Right ventricle myocardium inferior (tissue), 1 donor: ENCODE results near the gene ADAMTS6. TPM values are rescaled to one million over a fixed set of nuclear protein-coding genes. Genes with fewer than 3 reads are reported as not detected.

ENCODE experiments used
- ATAC-seq: fragments of 200-7000 bp; cut with Tn5 transposase; one replicate; pipeline ENCODE4 v1.9.1; 2020; ENCODE audit warnings: mild to moderate bottlenecking, moderate library complexity
- DNase-seq: peaks from one replicate; pipeline ENCODE4 v3.0.0; 2021; ENCODE audit errors: missing footprints
- intact Hi-C: fragments of 100-400 bp; cut with DNase I; formaldehyde crosslinking; loops from one replicate; pipeline ENCODE4 v1.11.0; 2022
- total RNA-seq: library from RNA; stranded (reverse); fragmentation: NEBNext Ultra II Directional; extraction: Animal tissue kit (Norgen Biotek cat#: 25700); gene quantifications from one replicate; pipeline ENCODE4 v1.2.1, GENCODE V29; 2021
- donor health status: DM: no; HTN: yes; CAD: no; lungs with severe emphysema.

ADAMTS6 gene
- total RNA-seq, 1 donor from 2014 or later = 0.73 TPM

DNA sequence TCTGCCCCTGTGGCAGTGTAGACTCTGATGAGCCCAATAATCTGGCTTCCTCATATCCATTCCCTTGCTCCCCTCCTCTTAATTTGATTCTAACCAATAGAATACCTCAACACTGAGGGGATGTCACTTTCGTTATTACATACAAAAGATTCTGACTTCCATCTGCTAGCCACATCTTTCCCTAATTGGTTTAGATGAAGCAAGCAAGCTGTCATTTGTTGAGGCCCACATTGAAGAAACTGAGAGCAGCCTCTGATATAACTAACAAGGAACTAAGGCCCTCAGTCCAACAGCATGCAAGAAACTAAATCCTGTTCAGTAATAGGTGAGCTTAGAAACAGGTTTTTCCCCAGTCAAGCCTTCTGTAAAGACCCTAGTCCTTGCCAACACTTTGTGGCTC lies 5.8 kb downstream of the ADAMTS6 start:
- intact Hi-C loops = no loop called here
- DNase-seq (no peak), ATAC-seq (no peak)

DNA sequence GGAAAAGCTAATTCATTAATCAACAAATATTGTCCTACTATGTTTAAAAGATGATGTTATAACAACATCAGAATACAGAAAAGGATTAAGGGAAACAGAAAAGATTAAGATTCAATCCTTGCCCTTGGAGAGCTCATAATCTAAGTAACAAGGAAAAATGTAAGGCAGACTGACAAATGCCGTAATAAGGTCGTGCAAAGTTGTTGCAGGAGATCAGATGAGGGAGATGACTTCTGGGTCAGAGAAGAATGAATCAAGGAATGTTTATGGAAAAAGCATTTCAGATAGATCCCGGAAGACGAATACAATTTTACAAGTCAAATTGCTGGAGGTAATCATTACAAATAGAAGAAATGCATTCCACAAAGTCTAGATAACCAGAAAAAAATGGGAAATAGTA lies 6.4 kb downstream of the ADAMTS6 start:
- ATAC-seq (no peak), DNase-seq (no peak)
- intact Hi-C loops = no loop called here

GRCh38 chr5:65474130-65474711 lies 7.5 kb downstream of the ADAMTS6 start:
- DNase-seq (no peak), ATAC-seq (no peak)
- intact Hi-C loops = no loop called here

GRCh38 chr5:65468633-65469032 lies 13.1 kb downstream of the ADAMTS6 start:
- DNase-seq (no peak), ATAC-seq (no peak)
- intact Hi-C loops = no loop called here

DNA sequence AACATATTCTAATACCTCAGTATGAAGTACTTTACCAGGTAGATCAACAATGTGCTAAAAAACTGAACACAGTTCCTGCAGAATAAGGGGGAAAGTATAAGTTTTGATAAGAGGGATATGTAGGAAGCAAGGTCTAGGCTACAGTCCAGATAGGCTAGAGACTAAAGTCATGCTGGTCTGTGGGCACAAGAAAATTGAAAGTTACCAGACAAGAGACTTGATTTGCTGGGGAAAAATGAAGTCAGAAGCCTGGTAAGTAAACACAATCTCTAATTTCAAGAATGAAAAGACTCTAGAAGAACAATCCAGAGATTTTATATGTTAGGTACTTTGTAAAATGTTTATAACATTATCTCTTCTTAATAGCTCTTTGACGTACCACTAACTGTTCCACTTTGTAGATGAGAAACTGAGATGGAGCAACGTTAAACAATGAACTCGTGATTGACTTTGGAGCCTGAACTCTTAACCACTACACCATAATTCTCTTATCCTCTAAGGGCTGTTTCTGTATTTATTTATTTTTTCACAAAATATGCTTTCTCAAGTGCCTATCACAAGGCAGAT lies 19.5 kb downstream of the ADAMTS6 start:
- ATAC-seq = no peak
- DNase-seq = no peak
- intact Hi-C loops = no loop called here

DNA sequence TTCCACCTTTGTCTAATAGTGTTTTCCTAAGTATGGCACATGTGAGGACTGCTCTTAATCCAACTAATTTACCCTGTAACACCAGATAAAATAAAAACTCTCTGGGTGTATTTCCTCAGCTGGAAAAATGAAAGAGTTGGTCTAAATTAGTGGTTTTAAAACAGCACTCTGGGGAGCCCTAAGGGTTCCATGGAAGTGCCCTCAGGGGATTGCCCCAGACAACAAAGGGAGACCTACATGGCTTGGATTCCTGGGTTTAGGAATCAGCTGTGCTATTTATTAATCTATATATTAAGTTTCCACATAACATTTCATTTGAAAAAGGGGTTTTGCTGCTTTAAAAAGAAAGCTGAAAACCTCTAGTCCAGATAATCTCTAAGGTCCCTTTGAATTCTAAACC lies 20.2 kb downstream of the ADAMTS6 start:
- DNase-seq (no peak), ATAC-seq (no peak)
- intact Hi-C loops = no loop called here

DNA sequence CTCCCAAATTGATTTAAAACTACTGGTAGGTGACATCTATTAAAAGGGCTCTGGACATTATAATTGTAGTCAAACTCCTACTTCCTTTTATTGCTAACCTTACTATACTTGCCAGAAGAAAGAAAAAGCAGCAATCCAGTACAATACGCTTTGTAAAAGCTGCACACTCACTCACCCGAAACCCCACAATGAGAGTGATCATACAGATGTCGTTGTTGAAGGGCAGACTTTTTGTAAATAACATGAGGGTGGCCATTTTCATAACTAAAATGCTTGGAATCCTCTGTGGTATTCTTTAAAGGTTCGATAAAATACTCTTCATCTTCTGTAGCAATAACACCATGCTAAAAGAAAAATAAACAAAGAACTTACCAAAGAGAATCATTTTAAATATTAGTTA lies 21.7 kb downstream of the ADAMTS6 start:
- intact Hi-C loops = no loop called here
- no peak for DNase-seq
- no peak for ATAC-seq

DNA sequence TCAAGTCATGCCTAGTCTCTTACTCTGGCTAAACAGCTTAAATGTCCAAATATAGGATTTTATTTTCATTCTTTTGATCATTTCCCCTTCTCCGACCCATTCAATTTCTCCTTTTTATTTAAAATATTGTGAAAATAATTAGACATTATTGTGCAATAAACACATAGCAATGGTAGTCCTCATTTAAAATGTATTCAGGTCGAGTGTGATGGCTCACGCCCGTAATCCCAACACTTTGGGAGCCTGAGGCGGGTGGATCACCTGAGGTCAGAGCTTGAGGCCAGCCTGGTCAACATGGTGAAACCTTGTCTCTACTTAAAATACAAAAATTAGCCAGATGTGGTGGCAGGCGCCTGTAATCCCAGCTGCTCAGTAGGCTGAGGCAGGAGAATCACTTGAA lies 26.7 kb downstream of the ADAMTS6 start:
- no peak for DNase-seq
- no peak for ATAC-seq
- intact Hi-C loops = no loop called here

- ATAC-seq (no peak), DNase-seq (no peak)
- intact Hi-C loops = no loop called here
These were observed 30.3 kb downstream of the ADAMTS6 start for GRCh38 chr5:65451436-65451835.

DNA sequence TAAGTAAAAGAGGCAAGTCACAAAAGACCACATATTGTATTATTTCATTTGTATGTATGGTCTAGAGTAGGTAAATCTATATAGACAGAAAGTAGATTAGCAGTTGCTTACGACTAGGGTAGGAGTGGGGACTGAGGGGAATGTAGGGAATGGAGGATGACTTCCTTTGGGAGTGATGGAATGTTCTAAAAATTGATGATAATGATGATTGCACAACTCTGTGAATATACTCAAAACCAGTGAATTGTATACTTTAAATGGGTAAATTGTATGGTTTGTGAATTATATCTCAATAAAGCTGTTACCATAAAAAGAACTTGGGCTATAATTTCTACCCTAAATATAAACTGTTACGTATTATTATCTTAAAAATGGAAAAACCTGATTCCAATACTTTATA lies 35.0 kb downstream of the ADAMTS6 start:
- ATAC-seq = no peak
- no peak for DNase-seq
- intact Hi-C loops = no loop called here

GRCh38 chr5:65441800-65442199 lies 39.9 kb downstream of the ADAMTS6 start:
- no peak for ATAC-seq
- intact Hi-C loops = no loop called here
- DNase-seq = no peak

DNA sequence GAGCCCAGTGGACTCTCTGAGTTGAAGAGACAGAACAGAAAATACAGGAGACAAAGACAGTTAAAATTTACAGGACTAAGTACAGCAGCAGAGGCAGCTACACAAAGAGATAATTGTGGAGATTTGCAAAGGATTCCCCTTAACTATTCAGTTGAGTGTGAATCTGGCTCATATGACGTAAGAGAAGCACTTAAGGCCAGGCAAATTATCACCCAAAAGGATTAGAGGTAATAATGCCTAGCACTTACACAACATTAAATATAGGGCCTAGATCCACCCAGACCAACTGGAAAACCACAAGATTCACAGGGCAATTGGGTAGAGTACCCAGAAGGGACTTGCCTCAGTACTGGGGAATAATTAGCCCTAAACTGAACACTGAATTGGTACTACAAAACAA lies 41.3 kb downstream of the ADAMTS6 start:
- intact Hi-C loops = no loop called here
- DNase-seq (no peak), ATAC-seq (no peak)

DNA sequence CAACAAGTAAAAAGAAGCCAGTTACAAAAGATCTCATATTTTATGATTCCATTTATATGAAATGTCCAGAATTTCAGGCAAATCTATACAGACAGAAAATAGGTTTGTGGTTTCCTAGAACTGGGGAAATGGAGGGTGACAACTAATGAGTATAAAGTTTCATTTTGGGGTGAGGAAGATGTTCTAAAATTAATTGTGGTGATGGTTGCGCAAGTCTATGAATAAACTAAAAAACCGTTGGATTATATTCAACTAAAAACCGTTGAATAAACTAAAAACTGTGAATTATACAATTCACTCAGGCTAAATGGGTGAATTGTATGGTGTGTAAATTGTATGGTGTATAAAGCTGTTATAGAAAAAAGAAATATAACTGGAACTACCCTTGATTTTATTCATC lies 47.6 kb downstream of the ADAMTS6 start:
- DNase-seq (no peak), ATAC-seq (no peak)
- intact Hi-C loops = no loop called here

DNA sequence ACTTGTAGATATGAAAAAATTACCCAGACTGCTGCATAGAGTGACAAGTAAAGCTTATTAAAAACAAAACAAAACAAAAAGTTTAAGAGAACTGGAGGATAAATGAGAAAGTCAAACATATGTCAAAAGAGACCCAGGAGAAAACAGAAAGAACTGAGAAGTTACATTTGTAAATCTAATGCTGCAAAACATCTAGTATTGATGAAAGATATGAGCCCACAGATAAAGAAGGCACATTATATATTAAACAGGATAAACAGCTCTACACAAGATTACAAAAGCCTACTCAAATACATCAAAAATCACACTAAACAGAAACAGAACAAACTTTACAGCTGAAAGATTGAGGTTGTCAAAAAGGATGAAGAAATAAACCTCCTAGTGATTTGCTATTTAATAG lies 55.1 kb downstream of the ADAMTS6 start:
- intact Hi-C loops = no loop called here
- DNase-seq = no peak
- no peak for ATAC-seq

DNA sequence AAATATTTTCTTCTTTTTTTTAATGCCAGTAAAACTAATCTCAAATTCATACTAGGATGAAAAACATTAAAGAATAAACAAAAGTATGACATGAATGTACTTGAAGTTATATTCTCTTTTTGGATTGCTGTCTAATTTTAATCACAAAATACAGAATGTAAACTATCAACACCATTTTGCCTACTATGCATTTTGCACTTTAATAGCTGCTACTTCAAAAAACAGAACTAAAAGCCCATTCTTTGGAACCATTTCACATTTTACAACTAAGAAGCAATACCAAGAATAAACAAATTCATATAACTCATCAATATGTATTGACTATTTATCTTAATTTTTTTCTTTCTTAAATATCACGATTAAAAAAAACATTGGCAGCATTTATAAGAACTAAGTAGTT lies 58.1 kb downstream of the ADAMTS6 start:
- ATAC-seq = no peak
- intact Hi-C loops = no loop called here
- no peak for DNase-seq

DNA sequence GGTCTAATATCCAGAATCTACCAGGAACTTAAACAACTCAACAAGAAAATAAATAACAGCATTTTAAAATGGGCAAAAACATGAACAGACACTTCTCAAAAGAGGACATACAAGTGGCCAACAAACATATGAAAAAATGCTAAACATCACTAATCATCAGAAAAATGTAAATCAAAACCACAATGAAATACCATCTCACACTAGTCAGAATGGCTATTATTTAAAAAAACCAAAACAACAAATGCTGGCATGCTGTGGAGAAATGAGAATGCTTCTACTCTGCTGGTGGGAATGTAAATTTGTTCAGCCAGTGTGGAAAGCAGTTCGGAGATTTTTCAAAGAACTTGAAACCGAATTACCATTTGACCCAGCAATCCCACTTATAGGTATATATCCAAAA lies 63.1 kb downstream of the ADAMTS6 start:
- ATAC-seq (no peak), DNase-seq (no peak)
- intact Hi-C loops = no loop called here

DNA sequence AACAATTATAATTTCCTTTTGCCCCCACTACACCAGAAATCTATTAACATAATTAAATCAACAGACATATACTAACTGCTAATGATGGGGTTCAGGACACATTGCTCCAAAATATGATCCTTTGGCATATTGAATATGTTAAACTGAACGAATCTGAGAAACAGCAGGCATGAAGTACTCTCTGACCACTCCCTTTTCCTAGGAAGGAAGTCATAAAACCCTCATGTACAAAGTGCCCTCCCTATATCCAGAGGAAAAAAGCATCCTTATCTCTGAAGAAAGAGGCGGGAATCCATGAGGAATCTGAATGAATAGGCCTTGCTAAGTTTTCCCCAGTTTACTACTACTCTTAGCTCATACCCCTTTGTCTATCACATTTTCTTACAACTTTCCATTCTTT lies 67.9 kb downstream of the ADAMTS6 start:
- ATAC-seq (no peak), DNase-seq (no peak)
- intact Hi-C loops = no loop called here

- intact Hi-C loops = no loop called here
- ATAC-seq (no peak), DNase-seq (no peak)
These were observed 68.9 kb downstream of the ADAMTS6 start for GRCh38 chr5:65412842-65413241.

GRCh38 chr5:65411356-65411755 lies 70.4 kb downstream of the ADAMTS6 start:
- DNase-seq (no peak), ATAC-seq (no peak)
- intact Hi-C loops = no loop called here

GRCh38 chr5:65395526-65396155 lies 86.1 kb downstream of the ADAMTS6 start:
- intact Hi-C loops = no loop called here
- ATAC-seq = no peak
- no peak for DNase-seq

DNA sequence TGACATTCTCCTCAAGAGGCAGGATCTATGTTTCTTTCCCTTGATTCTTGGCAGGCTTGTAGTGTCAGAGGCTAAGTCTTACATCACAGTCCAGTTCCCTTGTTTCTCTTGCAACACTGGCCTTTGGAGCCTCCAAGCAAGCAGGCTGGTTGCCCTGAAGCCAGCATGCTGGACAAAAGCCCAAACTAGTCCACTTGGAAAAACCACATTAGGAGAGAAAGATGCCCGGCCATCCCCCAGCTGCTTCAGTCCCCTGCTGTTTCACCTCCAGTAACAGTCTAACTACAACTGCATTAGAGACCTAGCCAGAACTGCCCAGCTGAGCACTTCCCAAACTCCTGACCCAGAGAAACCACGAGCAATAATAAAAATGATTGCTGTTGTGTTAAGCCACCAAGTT lies 87.6 kb downstream of the ADAMTS6 start:
- ATAC-seq = peak; percentile 93
- DNase-seq = peak; percentile 68
- intact Hi-C loops = no loop called here
